Measurements from ENCODE around the gene RAB3IL1.

Gene RAB3IL1

DNA sequence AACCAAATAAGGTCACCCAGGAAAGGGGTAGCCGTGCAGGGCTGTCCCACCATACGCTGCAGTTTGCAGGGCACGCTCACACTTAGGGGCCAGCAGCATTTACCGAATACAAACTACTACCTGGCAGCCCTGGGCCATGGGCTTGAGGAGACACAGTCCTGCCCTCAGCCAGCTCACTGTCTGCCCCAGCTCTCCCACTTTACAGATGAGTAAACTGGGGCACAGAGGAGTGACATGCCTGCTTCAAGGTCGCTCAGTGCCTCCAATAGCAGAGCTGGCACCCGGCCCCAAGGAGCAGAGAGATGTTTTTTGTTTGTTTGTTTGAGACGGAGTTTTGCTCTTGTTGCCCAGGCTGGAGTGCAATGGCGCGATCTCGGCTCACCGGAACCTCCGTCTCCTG is 28.8 kb downstream of the RAB3IL1 start:
- Histone ChIP-seq H3K79me2 (ENCODE audit: insufficient read depth, low read depth) (no peaks in the 10 kb centered on the region), H3K9ac (no peak overlapping the region), H3K27me3 (ENCODE audit: insufficient read depth, low read depth) (no peaks in the 10 kb centered on the region), H3K4me2 (no peak overlapping the region), H3K36me3 (ENCODE audit: insufficient read depth) (no peaks in the 10 kb centered on the region), H2AFZ (ENCODE audit: low read depth) (no peak overlapping the region), H3K27ac (no peak overlapping the region), H3K4me3 (IDR thresholded peaks at IDR 0.05; ENCODE audit: insufficient read depth, low read depth, low read length) (no peak overlapping the region), H3K4me1 (ENCODE audit: low read depth, poor library complexity, severe bottlenecking) (peaks cover 17% of the 10 kb centered on the region), H4K20me1 (ENCODE audit: insufficient read depth) (no peaks in the 10 kb centered on the region)
- TF ChIP-seq, protein P1, sequence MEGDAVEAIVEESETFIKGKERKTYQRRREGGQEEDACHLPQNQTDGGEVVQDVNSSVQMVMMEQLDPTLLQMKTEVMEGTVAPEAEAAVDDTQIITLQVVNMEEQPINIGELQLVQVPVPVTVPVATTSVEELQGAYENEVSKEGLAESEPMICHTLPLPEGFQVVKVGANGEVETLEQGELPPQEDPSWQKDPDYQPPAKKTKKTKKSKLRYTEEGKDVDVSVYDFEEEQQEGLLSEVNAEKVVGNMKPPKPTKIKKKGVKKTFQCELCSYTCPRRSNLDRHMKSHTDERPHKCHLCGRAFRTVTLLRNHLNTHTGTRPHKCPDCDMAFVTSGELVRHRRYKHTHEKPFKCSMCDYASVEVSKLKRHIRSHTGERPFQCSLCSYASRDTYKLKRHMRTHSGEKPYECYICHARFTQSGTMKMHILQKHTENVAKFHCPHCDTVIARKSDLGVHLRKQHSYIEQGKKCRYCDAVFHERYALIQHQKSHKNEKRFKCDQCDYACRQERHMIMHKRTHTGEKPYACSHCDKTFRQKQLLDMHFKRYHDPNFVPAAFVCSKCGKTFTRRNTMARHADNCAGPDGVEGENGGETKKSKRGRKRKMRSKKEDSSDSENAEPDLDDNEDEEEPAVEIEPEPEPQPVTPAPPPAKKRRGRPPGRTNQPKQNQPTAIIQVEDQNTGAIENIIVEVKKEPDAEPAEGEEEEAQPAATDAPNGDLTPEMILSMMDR (conservative IDR thresholded peaks at IDR 0.05; ENCODE audit: low read depth, low read length): no peak

DNA sequence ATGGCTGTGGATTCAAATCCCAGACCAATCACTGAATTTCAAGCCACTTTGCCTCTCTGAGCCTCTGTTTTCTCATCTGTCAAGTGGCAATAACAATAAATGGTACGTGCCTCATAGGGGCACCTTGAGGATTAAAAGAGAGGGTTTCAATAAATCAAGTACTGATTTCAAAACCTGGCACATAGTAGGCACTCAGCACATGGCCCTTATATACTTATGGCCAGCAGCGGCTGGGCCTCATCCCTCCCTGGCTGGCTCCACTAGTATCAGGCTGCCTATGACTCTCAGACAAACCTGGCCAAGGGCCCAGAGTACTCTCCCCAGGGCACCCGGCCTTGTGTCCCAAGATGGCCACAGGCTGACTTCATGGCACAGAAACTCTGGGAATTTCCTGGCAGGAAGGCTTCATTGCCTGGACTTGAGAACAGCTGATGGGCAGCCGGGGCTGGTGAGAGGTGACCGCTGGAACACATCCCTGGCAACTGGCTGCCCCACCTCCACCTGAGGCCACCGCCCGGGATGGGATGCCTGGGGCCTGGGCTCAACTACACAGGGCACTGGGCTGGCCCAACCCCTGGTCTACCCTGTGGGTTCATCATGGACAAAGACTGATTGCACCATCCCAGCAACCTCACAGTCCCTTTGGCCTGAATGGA is 29.4 kb downstream of the RAB3IL1 start:
- Histone ChIP-seq H3K36me3 (ENCODE audit: insufficient read depth) (no peaks in the 10 kb centered on the region), H3K27ac (no peak overlapping the region), H3K9ac (no peak overlapping the region), H2AFZ (ENCODE audit: low read depth) (no peak overlapping the region), H3K4me3 (IDR thresholded peaks at IDR 0.05; ENCODE audit: insufficient read depth, low read depth, low read length) (no peak overlapping the region), H3K27me3 (ENCODE audit: insufficient read depth, low read depth) (no peaks in the 10 kb centered on the region), H3K4me1 (ENCODE audit: low read depth, poor library complexity, severe bottlenecking) (peaks cover 11% of the 10 kb centered on the region), H3K4me2 (no peak overlapping the region), H3K79me2 (ENCODE audit: insufficient read depth, low read depth) (no peaks in the 10 kb centered on the region), H4K20me1 (ENCODE audit: insufficient read depth) (no peaks in the 10 kb centered on the region)
- TF ChIP-seq, protein P1 (conservative IDR thresholded peaks at IDR 0.05; ENCODE audit: low read depth, low read length): no peak

DNA sequence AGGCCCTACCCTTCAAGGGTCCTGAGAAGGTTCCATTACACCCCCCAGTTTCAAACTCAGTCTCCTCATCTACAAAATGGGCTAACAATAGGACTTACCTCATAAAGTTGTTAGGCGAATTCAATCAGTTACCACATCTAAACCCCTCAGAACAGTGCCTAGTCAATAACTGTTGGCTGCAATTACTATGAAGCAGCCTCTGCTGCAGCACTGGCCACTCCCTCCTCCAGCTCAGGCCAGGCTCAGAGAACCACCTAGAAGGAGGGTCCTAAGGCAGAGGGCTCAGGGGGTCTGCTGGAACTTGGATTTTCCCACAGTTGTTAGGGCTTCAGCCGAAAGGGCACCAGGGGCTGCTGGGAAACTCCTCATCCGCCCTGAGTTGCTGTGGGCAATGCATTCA is 30.7 kb downstream of the RAB3IL1 start:
- Histone ChIP-seq H3K9ac (no peak overlapping the region), H3K4me3 (IDR thresholded peaks at IDR 0.05; ENCODE audit: insufficient read depth, low read depth, low read length) (no peak overlapping the region), H3K79me2 (ENCODE audit: insufficient read depth, low read depth) (no peaks in the 10 kb centered on the region), H3K27ac (no peak overlapping the region), H3K36me3 (ENCODE audit: insufficient read depth) (no peaks in the 10 kb centered on the region), H3K4me2 (no peak overlapping the region), H2AFZ (ENCODE audit: low read depth) (no peak overlapping the region), H3K4me1 (ENCODE audit: low read depth, poor library complexity, severe bottlenecking) (peaks cover 10% of the 10 kb centered on the region), H3K27me3 (ENCODE audit: insufficient read depth, low read depth) (no peaks in the 10 kb centered on the region), H4K20me1 (ENCODE audit: insufficient read depth) (no peaks in the 10 kb centered on the region)
- TF ChIP-seq, protein P1 (conservative IDR thresholded peaks at IDR 0.05; ENCODE audit: low read depth, low read length): no peak

DNA sequence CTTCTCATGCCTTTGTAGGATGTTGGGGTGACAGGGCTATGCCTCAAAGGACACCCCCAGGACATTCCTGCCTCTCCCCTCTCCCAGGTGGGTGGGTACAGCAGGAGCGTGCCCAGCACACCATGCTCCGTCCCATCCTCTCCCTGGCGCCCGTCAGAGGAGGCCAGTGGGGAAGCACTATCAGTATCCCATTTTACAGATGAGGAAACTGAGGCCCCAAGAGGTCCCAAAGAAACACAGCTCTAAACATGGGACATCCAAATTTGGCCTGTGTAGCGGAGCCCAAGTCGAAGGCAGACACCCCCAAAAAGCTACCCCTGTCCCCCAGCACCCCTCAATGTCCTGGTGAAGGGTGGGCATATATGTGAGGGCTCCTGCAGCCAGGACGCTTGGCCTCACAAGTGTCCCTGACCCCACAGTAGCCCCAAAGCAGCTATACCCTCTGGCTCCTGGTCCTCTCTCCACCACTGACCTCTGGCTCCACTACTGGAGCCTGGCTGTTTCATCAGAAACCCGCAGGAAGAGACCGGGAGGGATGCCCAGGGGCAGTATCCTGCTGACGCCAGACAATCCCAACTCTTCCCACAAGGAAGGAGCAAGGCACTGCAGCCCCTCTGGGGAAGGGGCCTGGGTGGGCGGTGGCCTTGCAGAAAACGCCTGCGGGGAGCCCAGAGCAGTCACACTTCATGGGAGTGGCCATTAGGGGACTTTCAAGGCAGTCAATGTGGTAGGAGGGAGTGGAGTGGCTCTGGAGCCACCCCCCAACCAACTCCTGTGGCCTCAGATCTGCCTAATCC is 31.4 kb downstream of the RAB3IL1 start:
- Histone ChIP-seq H3K27ac (no peak overlapping the region), H4K20me1 (ENCODE audit: insufficient read depth) (no peaks in the 10 kb centered on the region), H3K4me2 (no peak overlapping the region), H3K79me2 (ENCODE audit: insufficient read depth, low read depth) (no peaks in the 10 kb centered on the region), H3K4me1 (ENCODE audit: low read depth, poor library complexity, severe bottlenecking) (peaks cover 10% of the 10 kb centered on the region), H2AFZ (ENCODE audit: low read depth) (no peak overlapping the region), H3K36me3 (ENCODE audit: insufficient read depth) (no peaks in the 10 kb centered on the region), H3K9ac (no peak overlapping the region), H3K4me3 (IDR thresholded peaks at IDR 0.05; ENCODE audit: insufficient read depth, low read depth, low read length) (no peak overlapping the region), H3K27me3 (ENCODE audit: insufficient read depth, low read depth) (no peaks in the 10 kb centered on the region)
- TF ChIP-seq, protein P1 (conservative IDR thresholded peaks at IDR 0.05; ENCODE audit: low read depth, low read length): no peak

Data from KMS-11 (cell line).